ENCODE results near the gene KDM6A. TPM values are rescaled to one million over a fixed set of nuclear protein-coding genes. Genes with fewer than 3 reads are reported as not detected.
"Not testable (repeated sequence)": the region's sequence is repeated elsewhere in the genome, so short reads cannot be mapped to it uniquely, and the experiment has no call there.

The KDM6A gene
- polyA plus RNA-seq (2013): 60.3 and 60.8 TPM in 2 replicates

DNA sequence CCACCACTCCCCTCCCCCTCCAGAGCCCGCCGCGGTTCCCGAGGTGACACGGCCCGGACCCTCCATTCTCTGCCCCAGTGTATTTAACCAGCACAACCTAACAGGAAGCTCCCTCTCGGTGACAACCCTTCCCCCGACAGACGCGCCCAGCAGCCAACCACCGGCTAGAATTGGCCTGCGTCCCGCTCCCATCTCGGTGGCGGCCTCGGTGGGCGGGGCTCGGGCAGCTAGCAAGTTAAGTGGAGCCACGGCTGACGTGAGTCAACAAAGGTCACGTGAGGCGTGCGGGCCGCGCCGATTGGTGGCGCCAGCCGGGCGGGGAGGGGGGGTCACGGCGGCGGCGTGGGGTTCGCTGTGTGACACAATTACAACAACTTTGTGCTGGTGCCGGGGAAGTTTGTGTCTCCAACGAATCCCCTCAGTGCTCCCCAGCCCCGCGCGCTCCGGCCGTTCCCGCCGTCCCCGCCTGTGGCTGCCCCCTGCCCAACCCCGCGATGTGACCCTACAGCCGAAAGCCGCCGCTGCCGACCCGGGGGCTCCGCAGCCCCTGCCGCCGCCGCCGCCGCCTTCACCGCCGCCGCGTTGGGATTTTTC lies at the start of gene KDM6A:
Gene KDM6A (plus strand): TSS at position 368 of the 594 bp plus-strand sequence. CDS start 364 bp downstream, outside the sequence.
- Histone ChIP-seq H3K14ac (ENCODE audit: low read length) (peak within 1 kb of the TSS; percentile 96), H3K4me1 (ENCODE audit: control insufficient read depth in 1 of 2, insufficient read depth in 2 of 2, low read length in 2 of 2) (peaks cover 2% of the 10 kb centered on the region in 2 experiments), H4K8ac (ENCODE audit: low read depth, low read length) (peak within 1 kb of the TSS; percentile 86), H3K18ac (ENCODE audit: low read length) (peak within 1 kb of the TSS; percentile 94), H3K79me1 (ENCODE audit: low read length) (peaks cover 17% of the 10 kb centered on the region), H3K27me3 (ENCODE audit: insufficient read depth, low read length) (no peaks in the 10 kb centered on the region), H3K79me2 (ENCODE audit: control insufficient read depth, insufficient read depth, low read length, poor library complexity) (peaks cover 10% of the 10 kb centered on the region), H3K36me3 (ENCODE audit: control insufficient read depth in 1 of 2, insufficient read depth in 2 of 2, low read length in 2 of 2) (no peaks in the 10 kb centered on the region), H2AFZ (ENCODE audit: insufficient read depth, low read length, poor library complexity) (peak within 1 kb of the TSS; percentile 68), H4K91ac (ENCODE audit: low read depth, low read length) (peak within 1 kb of the TSS; percentile 97), H3K23ac (ENCODE audit: low read length) (no peak within 1 kb of the TSS), H2AK5ac (ENCODE audit: low read length) (peak within 1 kb of the TSS; percentile 79), H2BK120ac (ENCODE audit: insufficient read depth, low read length, poor library complexity) (peak within 1 kb of the TSS; percentile 74), H3K4ac (ENCODE audit: low read depth, low read length) (peak within 1 kb of the TSS; percentile 94), H3K9me3 (ENCODE audit: insufficient read depth, low read depth, low read length) (no peaks in the 10 kb centered on the region), H4K12ac (ENCODE audit: low read depth, low read length) (peak within 1 kb of the TSS; percentile 90), H2BK5ac (ENCODE audit: low read depth, low read length, poor library complexity) (peak within 1 kb of the TSS; percentile 91), H3K4me3 (ENCODE audit: low read depth, low read length) (peak within 1 kb of the TSS; percentile 86), H2BK12ac (ENCODE audit: low read length) (peak within 1 kb of the TSS; percentile 40), H3K9ac (ENCODE audit: low read length) (peak within 1 kb of the TSS; percentile 91), H3K27ac (ENCODE audit: low read depth, low read length) (peak within 1 kb of the TSS; percentile 96), H3K4me2 (ENCODE audit: low read length) (peak within 1 kb of the TSS; percentile 75)
- no CpG with 5 or more reads among the region's 61 CpGs for WGBS (ENCODE audit: extremely low coverage, insufficient coverage, insufficient read length)
- peak; percentile 93 to 99 for DNase-seq

DNA sequence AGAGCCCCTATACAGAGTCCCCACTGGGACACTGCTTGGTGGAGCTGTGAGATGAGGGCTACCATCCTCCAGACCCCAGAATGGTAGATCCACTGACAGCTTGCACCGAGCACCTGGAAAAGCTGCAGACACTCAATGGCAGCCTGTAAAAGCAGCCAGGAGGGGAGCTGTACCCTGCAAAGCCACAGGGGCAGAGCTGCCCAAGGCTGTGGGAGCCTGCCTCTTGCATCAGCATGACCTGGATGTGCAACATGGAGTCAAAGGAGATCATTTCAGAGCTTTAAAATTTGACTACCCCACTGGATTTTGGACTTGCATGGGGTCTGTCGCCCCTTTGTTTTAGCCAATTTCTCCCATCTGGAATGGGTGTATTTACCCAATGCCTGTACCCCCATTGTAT lies 49.8 kb upstream of the KDM6A start:
- not testable (repeated sequence) for H3K23ac ChIP-seq (ENCODE audit: low read length); H3K27me3 ChIP-seq (ENCODE audit: insufficient read depth, low read length); H3K9ac ChIP-seq (ENCODE audit: low read length); H3K4ac ChIP-seq (ENCODE audit: low read depth, low read length); H4K8ac ChIP-seq (ENCODE audit: low read depth, low read length); H3K14ac ChIP-seq (ENCODE audit: low read length); H2BK120ac ChIP-seq (ENCODE audit: insufficient read depth, low read length, poor library complexity); H4K12ac ChIP-seq (ENCODE audit: low read depth, low read length); H2AFZ ChIP-seq (ENCODE audit: insufficient read depth, low read length, poor library complexity); H4K91ac ChIP-seq (ENCODE audit: low read depth, low read length); H3K79me2 ChIP-seq (ENCODE audit: control insufficient read depth, insufficient read depth, low read length, poor library complexity); H2BK5ac ChIP-seq (ENCODE audit: low read depth, low read length, poor library complexity); H3K79me1 ChIP-seq (ENCODE audit: low read length); H3K36me3 ChIP-seq (ENCODE audit: control insufficient read depth in 1 of 2, insufficient read depth in 2 of 2, low read length in 2 of 2); H3K9me3 ChIP-seq (ENCODE audit: insufficient read depth, low read depth, low read length); H2BK12ac ChIP-seq (ENCODE audit: low read length); DNase-seq; H3K4me1 ChIP-seq (ENCODE audit: control insufficient read depth in 1 of 2, insufficient read depth in 2 of 2, low read length in 2 of 2); H3K18ac ChIP-seq (ENCODE audit: low read length); H2AK5ac ChIP-seq (ENCODE audit: low read length); H3K4me3 ChIP-seq (ENCODE audit: low read depth, low read length); H3K27ac ChIP-seq (ENCODE audit: low read depth, low read length); H3K4me2 ChIP-seq (ENCODE audit: low read length)
- WGBS (ENCODE audit: extremely low coverage, insufficient coverage, insufficient read length): no CpG with 5 or more reads among the region's 2 CpGs

DNA sequence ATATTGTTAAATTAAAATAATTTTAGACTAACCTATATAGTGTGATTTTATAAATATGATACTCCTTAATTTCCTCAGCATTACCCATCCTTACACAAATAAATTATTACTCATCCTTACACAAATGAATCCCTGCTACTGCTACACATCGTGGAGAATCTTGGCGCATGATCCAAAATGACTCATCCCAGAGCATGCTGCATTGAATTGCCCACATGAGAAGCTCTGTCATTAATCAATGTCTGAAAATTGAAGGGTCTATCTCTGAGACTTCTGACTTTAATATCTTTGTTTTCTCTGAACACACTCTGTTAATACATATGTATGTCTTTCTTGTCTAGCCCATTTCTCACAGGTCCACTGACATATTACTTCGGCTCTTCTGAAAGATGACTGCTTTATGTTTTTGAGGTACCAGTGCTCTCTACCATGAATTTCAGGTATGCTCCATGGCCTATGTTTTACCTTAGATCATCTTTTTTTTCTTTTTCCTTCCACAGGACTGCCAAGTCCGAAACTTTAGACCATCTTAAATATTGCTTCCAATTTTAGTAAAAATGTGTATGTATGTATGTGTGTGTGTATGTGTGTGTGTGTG lies 44.9 kb upstream of the KDM6A start:
- Histone ChIP-seq H4K12ac (ENCODE audit: low read depth, low read length) (no peak overlapping the region), H3K79me2 (ENCODE audit: control insufficient read depth, insufficient read depth, low read length, poor library complexity) (no peaks in the 10 kb centered on the region), H3K4me1 (ENCODE audit: control insufficient read depth in 1 of 2, insufficient read depth in 2 of 2, low read length in 2 of 2) (no peaks in the 10 kb centered on the region), H3K79me1 (ENCODE audit: low read length) (no peaks in the 10 kb centered on the region), H2BK5ac (ENCODE audit: low read depth, low read length, poor library complexity) (no peak overlapping the region), H2BK120ac (ENCODE audit: insufficient read depth, low read length, poor library complexity) (no peak overlapping the region), H2AFZ (ENCODE audit: insufficient read depth, low read length, poor library complexity) (no peak overlapping the region), H2AK5ac (ENCODE audit: low read length) (no peak overlapping the region), H3K27me3 (ENCODE audit: insufficient read depth, low read length) (no peaks in the 10 kb centered on the region), H3K4me3 (ENCODE audit: low read depth, low read length) (no peak overlapping the region), H3K14ac (ENCODE audit: low read length) (no peak overlapping the region), H3K18ac (ENCODE audit: low read length) (no peak overlapping the region), H4K8ac (ENCODE audit: low read depth, low read length) (no peak overlapping the region), H3K9ac (ENCODE audit: low read length) (no peak overlapping the region), H2BK12ac (ENCODE audit: low read length) (no peak overlapping the region), H3K36me3 (ENCODE audit: control insufficient read depth in 1 of 2, insufficient read depth in 2 of 2, low read length in 2 of 2) (no peaks in the 10 kb centered on the region), H3K4ac (ENCODE audit: low read depth, low read length) (no peak overlapping the region), H3K23ac (ENCODE audit: low read length) (no peak overlapping the region), H3K9me3 (ENCODE audit: insufficient read depth, low read depth, low read length) (no peaks in the 10 kb centered on the region), H3K27ac (ENCODE audit: low read depth, low read length) (no peak overlapping the region), H4K91ac (ENCODE audit: low read depth, low read length) (no peak overlapping the region), H3K4me2 (ENCODE audit: low read length) (no peak overlapping the region)
- no peak for DNase-seq
- no CpG with 5 or more reads among the region's 4 CpGs for WGBS (ENCODE audit: extremely low coverage, insufficient coverage, insufficient read length)

DNA sequence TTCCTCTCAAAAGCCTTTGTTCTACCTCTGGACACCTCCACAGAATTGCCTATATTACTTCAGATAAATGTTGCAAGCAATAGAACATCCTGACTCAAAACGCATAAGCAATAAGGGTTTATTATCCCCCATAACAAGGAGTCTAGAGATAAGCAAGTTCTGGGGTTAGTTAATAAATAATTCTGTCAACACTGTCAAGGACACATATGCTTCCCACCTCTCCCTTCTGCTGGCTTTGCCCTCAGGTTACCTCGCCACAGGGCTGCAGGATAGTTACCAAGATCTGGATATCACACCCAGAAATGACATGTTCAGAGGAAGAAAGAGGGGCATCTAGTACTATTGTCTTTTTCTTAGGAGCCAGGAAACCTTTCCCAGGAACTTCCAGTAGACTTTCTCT lies 43.2 kb upstream of the KDM6A start:
- Histone ChIP-seq H2AK5ac (ENCODE audit: low read length) (no peak overlapping the region), H4K12ac (ENCODE audit: low read depth, low read length) (no peak overlapping the region), H3K27me3 (ENCODE audit: insufficient read depth, low read length) (no peaks in the 10 kb centered on the region), H3K4me1 (ENCODE audit: control insufficient read depth in 1 of 2, insufficient read depth in 2 of 2, low read length in 2 of 2) (no peaks in the 10 kb centered on the region), H2BK5ac (ENCODE audit: low read depth, low read length, poor library complexity) (no peak overlapping the region), H2BK12ac (ENCODE audit: low read length) (no peak overlapping the region), H2BK120ac (ENCODE audit: insufficient read depth, low read length, poor library complexity) (no peak overlapping the region), H3K23ac (ENCODE audit: low read length) (no peak overlapping the region), H3K4me2 (ENCODE audit: low read length) (no peak overlapping the region), H3K79me2 (ENCODE audit: control insufficient read depth, insufficient read depth, low read length, poor library complexity) (no peaks in the 10 kb centered on the region), H2AFZ (ENCODE audit: insufficient read depth, low read length, poor library complexity) (no peak overlapping the region), H3K4ac (ENCODE audit: low read depth, low read length) (no peak overlapping the region), H3K79me1 (ENCODE audit: low read length) (no peaks in the 10 kb centered on the region), H3K27ac (ENCODE audit: low read depth, low read length) (no peak overlapping the region), H3K9ac (ENCODE audit: low read length) (no peak overlapping the region), H3K36me3 (ENCODE audit: control insufficient read depth in 1 of 2, insufficient read depth in 2 of 2, low read length in 2 of 2) (no peaks in the 10 kb centered on the region), H3K9me3 (ENCODE audit: insufficient read depth, low read depth, low read length) (no peaks in the 10 kb centered on the region), H4K91ac (ENCODE audit: low read depth, low read length) (no peak overlapping the region), H3K18ac (ENCODE audit: low read length) (no peak overlapping the region), H3K4me3 (ENCODE audit: low read depth, low read length) (no peak overlapping the region), H3K14ac (ENCODE audit: low read length) (no peak overlapping the region), H4K8ac (ENCODE audit: low read depth, low read length) (no peak overlapping the region)
- no peak for DNase-seq
- no CpG with 5 or more reads among the region's 2 CpGs for WGBS (ENCODE audit: extremely low coverage, insufficient coverage, insufficient read length)

All from trophoblast cell (in vitro differentiated cells and primary cell).